HS-5 (cell line): ENCODE data around the gene CLDND1.

Experiments
- DNase-seq: peaks from one replicate; pipeline ENCODE4 v3.0.0-alpha.2; 2012; ENCODE audit warnings: low read depth

CLDND1 gene

GRCh38 chr3:98551754-98552153 lies 29.1 kb upstream of the CLDND1 start:
- DNase-seq = no peak

GRCh38 chr3:98551236-98551635 lies 28.5 kb upstream of the CLDND1 start:
- DNase-seq = no peak

- DNase-seq = no peak
Observed at GRCh38 chr3:98550833-98551232, 28.1 kb upstream of the CLDND1 start.

- DNase-seq = no peak
Observed at GRCh38 chr3:98548544-98548943, 25.8 kb upstream of the CLDND1 start.

- DNase-seq = no peak
Observed at GRCh38 chr3:98545940-98546339, 23.2 kb upstream of the CLDND1 start.

- DNase-seq = no peak
Observed at GRCh38 chr3:98542623-98543022, 19.9 kb upstream of the CLDND1 start.

GRCh38 chr3:98541695-98542094 lies 19.0 kb upstream of the CLDND1 start:
- DNase-seq = no peak

GRCh38 chr3:98540346-98540745 lies 17.6 kb upstream of the CLDND1 start:
- no peak for DNase-seq

- DNase-seq = no peak
Observed at GRCh38 chr3:98536456-98537017, 13.8 kb upstream of the CLDND1 start.

- no peak for DNase-seq
Observed at GRCh38 chr3:98534734-98535133, 12.0 kb upstream of the CLDND1 start.

GRCh38 chr3:98534168-98534567 lies 11.5 kb upstream of the CLDND1 start:
- DNase-seq = no peak

- DNase-seq = no peak
Observed at GRCh38 chr3:98532709-98533571, 10.2 kb upstream of the CLDND1 start.

- no peak for DNase-seq
Observed at GRCh38 chr3:98532275-98532637, 9.6 kb upstream of the CLDND1 start.

- no peak for DNase-seq
Observed at GRCh38 chr3:98531622-98532274, 9.0 kb upstream of the CLDND1 start, which contains the start of gene GPR15. Gene GPR15 (plus strand): TSS chr3:98531978. CDS start chr3:98532034, 56 bp downstream.

- DNase-seq = no peak
Observed at GRCh38 chr3:98530676-98531075, 8.0 kb upstream of the CLDND1 start.

- DNase-seq = no peak
Observed at GRCh38 chr3:98529856-98530459, 7.3 kb upstream of the CLDND1 start.

GRCh38 chr3:98528474-98529346 lies 6.0 kb upstream of the CLDND1 start:
- DNase-seq = no peak

GRCh38 chr3:98525494-98525893 lies 2.8 kb upstream of the CLDND1 start:
- no peak for DNase-seq

GRCh38 chr3:98521897-98522543 lies 682 bp downstream of the CLDND1 start:
- peak; percentile 35 for DNase-seq

- no peak for DNase-seq
Observed at GRCh38 chr3:98519351-98519750, 3.4 kb downstream of the CLDND1 start.

GRCh38 chr3:98518816-98519215 lies 3.9 kb downstream of the CLDND1 start:
- no peak for DNase-seq
